Fibroblast of skin of abdomen (primary cell): Measurements from ENCODE around the gene TMEM52.
A peak's percentile ranks its signal among the peaks of the same experiment; 100 is the strongest.
"Not testable (repeated sequence)": the region's sequence is repeated elsewhere in the genome, so short reads cannot be mapped to it uniquely, and the experiment has no call there.

Experiments used
- DNase-seq: peaks from one replicate; pipeline ENCODE4 v3.0.0-alpha.2; 2013

Gene TMEM52

DNA sequence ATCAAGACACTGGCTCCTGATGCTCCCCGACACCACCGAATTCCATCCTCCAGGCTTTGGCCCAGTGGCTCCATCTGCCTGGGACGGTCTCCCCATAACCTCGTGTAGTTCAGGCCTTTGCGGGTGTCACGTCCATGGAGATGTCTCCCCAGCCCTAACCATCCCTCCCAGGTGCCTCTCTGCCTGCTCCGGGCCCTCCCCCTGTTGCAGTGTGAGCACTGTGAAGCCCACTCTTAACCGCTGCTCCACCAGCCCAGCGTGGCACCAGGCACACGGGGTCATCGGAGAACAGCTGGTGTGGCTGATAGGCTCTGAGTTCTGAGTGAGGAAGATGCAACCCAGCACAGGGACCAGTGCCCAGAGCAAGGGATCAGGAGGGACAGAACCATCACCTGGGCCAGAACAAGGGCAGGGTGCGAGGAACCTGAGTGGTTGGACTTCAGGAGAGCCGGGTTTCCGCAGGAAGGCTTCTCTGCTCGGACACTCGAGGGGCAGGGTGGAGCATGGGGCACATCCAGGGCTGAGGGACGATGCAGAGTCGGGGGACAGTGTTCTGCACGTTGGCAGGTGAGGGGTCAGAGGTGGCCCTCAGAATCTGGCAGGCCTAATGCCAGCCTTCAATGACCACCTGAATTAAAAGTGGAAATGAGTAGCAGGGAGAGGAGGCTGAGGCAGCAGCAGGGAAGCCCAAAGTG is 25.6 kb downstream of the TMEM52 start:
- DNase-seq: no peak

- no peak for DNase-seq
Measured at GRCh38 chr1:1892763-1893120, 26.3 kb downstream of the TMEM52 start.

DNA sequence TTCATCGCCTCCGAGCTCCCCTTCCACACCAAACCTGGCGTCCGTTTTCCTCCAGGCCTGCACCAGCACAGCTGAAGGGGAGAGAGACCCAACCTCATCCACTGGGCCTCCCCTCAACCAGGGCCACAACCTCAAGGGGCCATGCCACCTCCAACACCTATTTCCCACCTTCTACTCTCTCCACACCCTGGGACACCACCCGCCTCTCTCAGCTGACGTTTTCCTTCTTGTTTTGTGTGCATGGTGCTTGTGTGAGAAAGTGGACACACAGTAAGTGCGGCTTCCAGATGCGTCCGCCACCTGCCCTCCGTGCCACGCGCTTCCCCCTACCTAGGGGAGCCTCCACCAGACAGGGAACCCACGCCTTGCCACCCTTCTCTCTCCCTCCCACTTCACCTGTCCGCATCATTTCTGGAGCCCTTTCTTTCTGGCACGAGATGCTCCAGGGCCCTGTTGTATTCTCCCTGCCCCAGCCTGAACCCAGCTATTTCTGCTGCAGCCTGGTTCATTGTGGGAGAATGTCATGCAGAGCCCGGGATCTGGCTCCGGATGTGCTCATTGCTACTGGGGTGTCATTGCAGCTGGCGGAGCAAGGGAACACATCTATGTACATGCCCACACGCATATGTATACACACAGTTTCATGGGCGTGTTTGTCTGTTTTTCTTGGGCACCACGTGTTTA is 26.9 kb downstream of the TMEM52 start:
- no peak for DNase-seq

GRCh38 chr1:1891349-1892078 is 27.6 kb downstream of the TMEM52 start:
- peak; percentile 61 for DNase-seq

DNA sequence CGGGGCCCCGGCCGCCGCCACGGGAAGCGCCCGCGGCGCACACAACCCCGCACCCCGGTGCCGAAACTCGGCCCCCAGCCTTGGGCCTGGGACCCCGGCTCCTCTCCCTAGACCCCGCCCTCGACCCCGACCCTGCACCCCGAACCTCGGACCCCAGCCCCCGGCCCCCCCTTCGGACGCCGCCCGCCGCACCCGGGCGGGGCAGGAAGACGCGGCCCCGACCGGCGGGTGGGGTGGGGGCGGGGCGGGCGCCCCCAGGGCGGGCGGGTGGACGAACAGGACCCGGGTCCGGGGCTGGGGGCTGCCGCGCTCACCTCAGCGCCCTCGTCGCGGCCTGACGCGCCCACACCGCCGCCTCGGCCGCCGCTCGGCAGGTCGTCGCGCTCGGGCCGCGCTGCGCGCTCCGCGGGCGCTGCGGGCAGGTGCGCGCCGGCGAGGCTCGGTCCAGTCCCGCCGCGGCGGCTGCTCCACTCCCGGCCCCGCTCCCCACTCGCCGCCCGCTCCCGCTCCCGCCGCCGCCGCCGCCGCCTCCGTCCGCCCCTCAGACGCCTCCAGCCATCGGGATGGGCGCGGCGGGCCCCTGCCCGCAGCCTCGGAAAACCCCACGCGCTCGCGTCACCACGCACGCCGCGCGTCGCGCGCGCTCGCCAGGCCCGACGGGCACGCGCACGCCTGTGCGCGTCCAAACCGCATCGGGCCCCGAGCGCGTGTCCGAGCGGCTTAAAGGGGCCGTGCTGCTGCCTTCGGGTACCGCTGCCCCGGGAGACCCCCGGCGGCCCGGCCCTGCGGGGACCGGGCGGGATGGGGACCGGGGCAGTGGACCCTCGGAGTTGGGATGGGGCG is 28.4 kb downstream of the TMEM52 start, which contains the start of gene GNB1:
Gene GNB1, minus strand, starts transcription at position 582 of the 843 bp plus-strand sequence. CDS start 65,634 bp downstream, outside the sequence.
- peak; percentile 92 for DNase-seq

- DNase-seq: peak; percentile 59
Measured at GRCh38 chr1:1889847-1890505, 29.1 kb downstream of the TMEM52 start.

DNA sequence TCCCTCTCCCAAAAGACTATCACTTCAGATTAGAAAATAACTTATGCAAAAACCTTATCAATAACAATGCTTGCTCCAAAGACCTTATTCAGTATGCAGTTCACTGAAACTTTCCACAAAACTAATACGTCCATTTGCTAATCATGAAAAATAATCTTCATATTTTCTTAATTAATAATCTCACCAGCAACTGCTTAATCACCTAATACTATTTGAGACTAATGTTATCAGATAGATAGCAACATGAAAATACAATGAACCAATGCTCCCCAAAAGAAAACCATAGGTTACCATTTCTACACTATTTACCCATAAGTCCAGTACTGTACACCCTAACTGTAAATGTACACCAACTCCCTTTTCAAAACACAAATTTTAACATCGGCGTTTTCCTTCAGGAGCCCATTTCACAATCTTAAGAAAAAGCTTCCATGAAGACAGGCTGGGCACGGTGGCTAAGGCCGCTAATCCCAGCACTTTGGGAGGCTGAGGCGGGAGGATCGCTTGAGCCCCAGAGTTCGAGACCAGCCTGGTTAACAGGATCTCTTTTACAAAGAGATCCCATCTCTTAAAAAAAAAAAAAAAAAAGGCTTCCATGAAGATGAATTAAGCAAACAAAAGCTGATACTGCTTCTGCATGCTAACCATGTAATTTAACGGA is 29.9 kb downstream of the TMEM52 start:
- no peak for DNase-seq

DNA sequence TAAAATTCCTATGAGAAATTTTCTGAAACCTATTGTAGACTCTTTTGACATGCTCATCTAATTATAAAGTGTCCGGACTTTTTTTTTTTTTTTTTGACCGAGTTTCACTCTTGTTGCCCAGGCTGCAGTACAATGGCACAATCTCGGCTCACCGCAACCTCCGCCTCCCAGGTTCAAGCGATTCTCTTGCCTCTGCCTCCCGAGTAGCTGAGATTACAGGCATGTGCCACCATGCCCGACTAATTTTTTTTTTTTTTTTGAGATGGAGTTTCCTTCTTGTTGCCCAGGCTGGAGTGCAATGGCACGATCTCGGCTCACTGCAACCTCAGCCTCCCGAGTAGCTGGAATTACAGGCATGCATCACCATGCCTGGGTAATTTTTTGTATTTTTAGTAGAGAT is 35.2 kb downstream of the TMEM52 start:
- DNase-seq: not testable (repeated sequence)

- DNase-seq: no peak
Measured at GRCh38 chr1:1883092-1883873, 35.8 kb downstream of the TMEM52 start.

GRCh38 chr1:1881727-1882126 is 37.4 kb downstream of the TMEM52 start:
- DNase-seq: no peak

DNA sequence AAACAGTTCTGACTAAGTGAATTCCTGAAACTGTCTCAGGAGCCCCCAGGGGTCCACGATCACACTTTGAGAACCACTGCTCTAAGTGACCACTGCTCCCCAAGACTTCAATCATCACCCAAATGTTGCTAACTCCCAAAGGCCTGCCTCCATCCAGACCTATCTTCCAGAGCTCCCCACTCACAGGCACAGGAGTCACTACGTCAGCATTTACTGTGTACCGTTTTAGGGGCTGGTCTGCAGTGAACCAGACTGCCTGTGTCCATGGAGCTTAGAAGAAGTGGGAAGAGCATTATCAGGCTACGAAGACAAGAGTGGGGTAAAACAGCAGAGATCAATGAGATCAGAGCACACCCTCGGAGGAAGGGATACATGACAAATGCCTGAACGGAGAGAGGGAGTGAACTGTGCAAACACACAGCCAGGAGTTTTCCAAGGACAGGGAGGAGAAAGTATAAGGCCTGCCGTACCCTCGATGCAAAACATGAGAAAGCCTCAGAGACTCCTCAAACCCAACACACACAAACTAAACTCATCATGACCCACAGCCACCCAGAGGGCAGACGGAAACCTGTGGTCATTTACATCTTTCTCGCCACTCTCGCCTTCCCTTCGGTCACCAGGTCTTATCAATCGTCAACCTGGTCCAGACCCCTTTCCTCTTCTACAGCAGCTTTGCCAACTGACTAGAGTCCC is 38.3 kb downstream of the TMEM52 start:
- DNase-seq: no peak

DNA sequence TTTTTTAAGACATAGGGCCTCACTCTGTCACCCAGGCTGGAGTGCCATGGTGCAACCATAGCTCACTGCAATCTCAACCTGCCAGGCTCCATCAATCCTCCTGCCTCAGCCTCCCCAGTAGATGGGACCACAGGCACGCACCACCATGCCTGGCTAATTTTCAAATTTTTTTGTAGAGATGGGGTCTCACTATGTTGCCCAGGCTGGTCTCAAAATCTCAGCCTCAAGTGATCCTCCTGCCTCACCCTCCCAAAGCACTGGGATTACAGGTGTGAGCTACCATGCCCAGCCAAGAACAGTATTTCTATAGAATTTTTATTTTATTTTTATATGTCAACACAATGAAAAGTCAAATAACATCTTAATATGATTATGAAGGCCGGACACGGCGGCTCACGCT is 39.1 kb downstream of the TMEM52 start:
- DNase-seq: no peak

DNA sequence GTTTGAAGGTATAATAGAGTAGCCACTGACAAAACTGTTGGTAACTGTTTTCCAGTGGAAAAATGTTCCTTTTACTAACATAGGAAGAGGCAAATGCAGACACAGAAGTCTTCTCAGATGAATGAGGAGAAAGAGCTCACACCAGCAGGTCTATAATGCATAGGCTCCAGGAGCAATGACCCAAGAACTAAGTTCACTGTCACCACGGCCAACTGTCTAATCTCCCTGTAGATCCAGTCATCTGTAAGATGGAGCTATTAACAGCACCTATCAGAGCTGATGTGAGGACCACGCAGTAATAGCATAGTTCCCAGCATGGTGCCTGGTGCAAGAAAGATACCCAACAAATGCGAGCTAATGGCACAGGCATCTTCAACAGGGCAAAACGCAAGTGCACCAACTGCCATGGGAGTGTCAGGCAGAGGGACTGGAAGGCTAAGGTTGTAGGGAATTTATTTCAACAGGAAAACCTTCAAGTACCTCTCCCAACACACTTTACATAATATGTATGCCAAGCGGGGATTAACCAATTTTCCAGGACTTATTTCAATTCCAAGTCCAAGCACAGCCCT is 41.1 kb downstream of the TMEM52 start:
- DNase-seq: no peak

DNA sequence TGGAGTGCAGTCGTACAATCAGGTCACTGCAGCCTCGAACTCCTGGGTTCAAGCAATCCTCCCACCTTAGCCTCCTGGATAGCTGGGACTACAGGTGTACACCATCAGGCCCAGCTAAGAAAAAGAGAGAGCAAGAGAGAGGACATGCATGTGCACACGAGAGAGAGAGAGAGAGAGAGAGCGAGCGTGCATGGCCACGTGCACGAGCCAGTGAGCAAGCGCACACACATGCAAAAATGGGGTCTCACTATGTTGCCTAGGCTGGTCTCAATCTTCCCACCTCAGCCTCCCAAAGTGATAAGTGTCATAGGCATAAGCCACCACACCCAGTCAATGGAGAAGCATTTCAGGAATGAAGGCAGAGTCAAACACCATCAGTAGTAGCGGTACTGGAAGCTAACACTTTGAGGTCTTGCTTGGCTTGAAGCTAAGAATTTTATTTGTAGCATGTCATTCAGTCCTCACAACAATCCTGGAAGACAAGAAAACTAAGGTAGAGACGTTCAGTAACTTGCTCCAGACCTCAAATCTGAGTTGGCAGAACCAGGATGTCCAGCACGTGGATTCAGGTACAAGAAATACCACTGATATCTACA is 42.6 kb downstream of the TMEM52 start:
- peak; percentile 48 for DNase-seq

GRCh38 chr1:1875932-1876331 is 43.1 kb downstream of the TMEM52 start:
- no peak for DNase-seq

DNA sequence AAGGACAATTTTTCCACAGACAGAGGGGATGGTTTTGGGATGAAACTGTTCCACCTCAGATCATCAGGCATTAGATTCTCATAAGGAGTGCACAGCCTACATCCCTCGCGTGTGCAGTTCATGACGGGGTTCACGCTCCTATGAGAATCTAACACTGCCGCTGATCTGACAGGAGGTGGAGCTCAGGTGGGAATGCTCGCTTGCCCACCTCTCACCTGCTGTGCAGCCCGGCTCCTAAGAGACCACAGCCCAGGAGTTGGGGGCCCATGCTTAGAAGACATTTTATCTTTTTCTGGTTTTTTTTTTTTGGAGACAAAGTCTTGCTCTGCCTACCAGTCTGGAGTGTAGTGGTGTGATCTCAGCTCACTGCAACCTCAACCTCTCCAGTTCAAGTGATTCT is 44.2 kb downstream of the TMEM52 start:
- DNase-seq: no peak

DNA sequence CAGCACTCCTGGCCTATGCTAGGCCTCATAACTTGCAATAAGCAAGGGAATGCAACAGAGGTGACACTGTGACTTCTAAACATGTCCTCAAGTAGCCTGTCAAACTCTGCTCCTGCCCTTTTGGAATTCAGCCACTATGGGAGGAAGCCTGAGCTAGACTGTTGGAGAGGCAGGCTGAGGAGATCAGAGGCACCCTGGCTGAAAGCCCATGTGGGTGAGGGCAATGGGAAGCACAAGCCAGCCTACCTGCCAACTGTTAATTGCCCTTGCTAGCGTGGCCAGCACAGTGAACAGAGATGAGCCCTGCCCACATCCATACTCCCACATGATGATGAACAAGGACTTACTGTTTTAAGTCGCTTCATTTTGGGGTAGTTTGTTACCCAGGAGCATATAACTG is 45.9 kb downstream of the TMEM52 start:
- DNase-seq: no peak

DNA sequence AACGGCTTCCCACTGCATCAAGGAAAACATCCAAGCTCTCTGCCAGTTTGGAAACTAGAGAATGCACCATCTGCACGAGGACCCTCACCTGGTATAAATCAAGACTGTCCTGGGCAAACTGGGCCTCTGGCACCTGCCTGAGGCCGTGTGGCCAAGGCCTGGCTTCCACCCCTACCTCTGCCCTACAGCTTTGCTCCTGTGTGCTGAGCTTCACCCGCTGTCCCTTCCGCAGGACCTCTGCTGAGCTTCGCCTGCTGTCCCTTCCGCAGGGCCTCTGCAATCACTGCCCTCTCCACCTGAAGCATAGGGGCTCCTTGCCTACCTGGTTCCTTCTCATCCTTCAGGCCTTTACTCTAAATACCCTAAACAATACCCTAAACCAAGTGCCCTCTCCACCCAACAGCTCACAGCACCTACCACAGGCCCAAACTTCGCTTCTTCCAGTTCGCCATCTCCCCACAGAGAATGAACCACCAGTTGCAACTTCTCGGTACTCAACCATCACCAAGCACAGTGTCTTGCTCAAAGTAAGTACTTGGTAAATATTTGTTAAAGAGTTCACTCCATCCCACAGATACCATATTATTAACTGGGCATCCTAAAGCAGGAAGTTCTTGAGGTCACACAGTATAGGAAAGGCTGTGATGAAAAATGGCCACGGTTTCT is 46.6 kb downstream of the TMEM52 start:
- no peak for DNase-seq

DNA sequence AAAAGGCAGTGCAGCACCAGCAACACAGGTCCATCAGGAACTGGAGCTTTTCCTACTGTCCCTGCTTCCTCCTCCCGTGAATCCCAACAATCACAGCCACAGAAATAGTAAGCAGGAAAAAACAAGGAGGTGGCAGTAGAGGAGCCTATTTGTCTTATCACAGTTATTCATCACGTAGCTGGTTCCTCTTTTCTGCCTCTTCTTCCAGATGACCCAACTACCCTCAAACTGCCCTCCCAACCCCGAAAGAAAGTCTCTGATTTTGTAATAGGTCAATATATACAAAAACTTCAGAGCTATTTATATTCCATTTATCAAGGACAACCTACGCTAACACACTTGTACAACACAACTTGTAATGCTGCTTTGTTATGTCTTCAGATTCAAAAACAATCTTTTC is 49.6 kb downstream of the TMEM52 start:
- no peak for DNase-seq
